ENCODE results near the gene OXER1.

DNA sequence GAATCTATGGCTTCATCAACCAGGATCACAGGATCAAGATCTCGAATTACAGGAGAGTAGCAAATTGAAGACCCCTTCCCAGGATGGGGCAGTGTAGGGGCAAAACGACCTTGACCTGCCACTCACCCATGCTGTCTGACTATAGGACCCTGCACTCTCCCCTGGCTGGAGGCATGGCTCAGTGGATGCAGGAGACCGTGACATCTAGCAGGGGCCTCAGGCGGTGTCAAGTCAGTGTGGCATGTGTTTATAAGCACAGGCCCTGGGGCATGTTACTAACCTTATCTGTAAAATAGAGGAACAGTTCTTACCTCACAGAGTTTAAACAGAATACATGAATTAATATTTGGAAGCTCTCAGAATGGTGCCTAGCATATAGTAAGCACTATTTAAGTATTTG, 24.9 kb upstream of the OXER1 start:
- TF ChIP-seq, protein P1, sequence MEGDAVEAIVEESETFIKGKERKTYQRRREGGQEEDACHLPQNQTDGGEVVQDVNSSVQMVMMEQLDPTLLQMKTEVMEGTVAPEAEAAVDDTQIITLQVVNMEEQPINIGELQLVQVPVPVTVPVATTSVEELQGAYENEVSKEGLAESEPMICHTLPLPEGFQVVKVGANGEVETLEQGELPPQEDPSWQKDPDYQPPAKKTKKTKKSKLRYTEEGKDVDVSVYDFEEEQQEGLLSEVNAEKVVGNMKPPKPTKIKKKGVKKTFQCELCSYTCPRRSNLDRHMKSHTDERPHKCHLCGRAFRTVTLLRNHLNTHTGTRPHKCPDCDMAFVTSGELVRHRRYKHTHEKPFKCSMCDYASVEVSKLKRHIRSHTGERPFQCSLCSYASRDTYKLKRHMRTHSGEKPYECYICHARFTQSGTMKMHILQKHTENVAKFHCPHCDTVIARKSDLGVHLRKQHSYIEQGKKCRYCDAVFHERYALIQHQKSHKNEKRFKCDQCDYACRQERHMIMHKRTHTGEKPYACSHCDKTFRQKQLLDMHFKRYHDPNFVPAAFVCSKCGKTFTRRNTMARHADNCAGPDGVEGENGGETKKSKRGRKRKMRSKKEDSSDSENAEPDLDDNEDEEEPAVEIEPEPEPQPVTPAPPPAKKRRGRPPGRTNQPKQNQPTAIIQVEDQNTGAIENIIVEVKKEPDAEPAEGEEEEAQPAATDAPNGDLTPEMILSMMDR (IDR thresholded peaks at IDR 0.05 in 4 of 5, conservative IDR thresholded peaks at IDR 0.05 in 1 of 5): no peak
- TF ChIP-seq POLR2A (IDR thresholded peaks at IDR 0.05): no peak
